SK-N-SH treated with all-trans-retinoic acid at 6 μM for 48 hours (cell line): ENCODE results near the gene GPR137C.

Experiments used
- ARNTL ChIP-seq: fragments of 450-650 bp; formaldehyde crosslinking; IDR thresholded peaks from 2 replicates; pipeline ENCODE4 v1.5.0; 2020; ENCODE audit warnings: low read depth, mild to moderate bottlenecking, moderate library complexity, borderline replicate concordance
- CSRNP3 ChIP-seq: fragments of 250-450 bp; sonication (Bioruptor Pico); IDR thresholded peaks from 2 replicates; pipeline ENCODE4 v1.5.1; 2021; ENCODE audit warnings: mild to moderate bottlenecking, moderate library complexity
- ESRRG ChIP-seq: fragments of 250-450 bp; sonication (Bioruptor Pico); IDR thresholded peaks from 2 replicates; pipeline ENCODE4 v1.6.1; 2021; ENCODE audit warnings: mild to moderate bottlenecking
- GLIS3 ChIP-seq: fragments of 250-450 bp; sonication (Bioruptor Pico); IDR thresholded peaks from 2 replicates; pipeline ENCODE4 v1.5.0; 2020; ENCODE audit warnings: mild to moderate bottlenecking, moderate library complexity
- SNAI2 ChIP-seq: fragments of 250-450 bp; sonication (Bioruptor Pico); IDR thresholded peaks from 2 replicates; pipeline ENCODE4 v1.5.0; 2020; ENCODE audit warnings: mild to moderate bottlenecking, moderate library complexity
- TOX ChIP-seq: fragments of 250-450 bp; sonication (Bioruptor Pico); IDR thresholded peaks from 2 replicates; pipeline ENCODE4 v1.8.0; 2021; ENCODE audit warnings: mild to moderate bottlenecking, moderate library complexity, borderline replicate concordance
- ZFP30 ChIP-seq: fragments of 450-650 bp; formaldehyde crosslinking; IDR thresholded peaks from 2 replicates; pipeline ENCODE4 v1.5.0; 2022; ENCODE audit warnings: mild to moderate bottlenecking, moderate library complexity
- TF ChIP-seq, protein P1 (sequence below): fragments of 250-450 bp; sonication (Bioruptor Pico); IDR thresholded peaks from 2 replicates; pipeline ENCODE4 v1.5.1; 2020; ENCODE audit warnings: low read depth, mild to moderate bottlenecking, moderate library complexity
- TF ChIP-seq, protein P2 (sequence below): fragments of 250-450 bp; sonication (Bioruptor Pico); IDR thresholded peaks from 2 replicates; pipeline ENCODE4 v1.8.0; 2020; ENCODE audit warnings: mild to moderate bottlenecking, moderate library complexity, borderline replicate concordance

DNA sequence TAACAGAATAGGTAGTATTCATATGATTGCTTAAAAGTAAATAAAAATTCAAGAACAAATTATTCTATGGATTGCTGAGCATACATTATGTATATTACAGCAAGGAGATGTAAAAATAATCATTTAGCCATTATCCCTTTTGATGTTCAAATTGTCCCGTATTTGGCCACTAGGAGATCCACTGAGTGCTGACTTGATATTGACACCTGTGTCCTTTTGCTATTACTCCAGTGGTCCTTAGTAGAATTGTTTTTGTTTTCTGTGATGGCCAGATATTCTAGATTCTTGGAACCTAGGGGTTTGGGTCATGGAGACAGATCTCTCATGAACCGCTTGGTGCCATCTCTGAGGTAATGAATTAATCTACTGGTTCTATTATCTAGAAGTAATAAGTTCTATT lies 126.0 kb downstream of the GPR137C start:
- TF ChIP-seq ESRRG, result no peak
- TF ChIP-seq, protein P1, sequence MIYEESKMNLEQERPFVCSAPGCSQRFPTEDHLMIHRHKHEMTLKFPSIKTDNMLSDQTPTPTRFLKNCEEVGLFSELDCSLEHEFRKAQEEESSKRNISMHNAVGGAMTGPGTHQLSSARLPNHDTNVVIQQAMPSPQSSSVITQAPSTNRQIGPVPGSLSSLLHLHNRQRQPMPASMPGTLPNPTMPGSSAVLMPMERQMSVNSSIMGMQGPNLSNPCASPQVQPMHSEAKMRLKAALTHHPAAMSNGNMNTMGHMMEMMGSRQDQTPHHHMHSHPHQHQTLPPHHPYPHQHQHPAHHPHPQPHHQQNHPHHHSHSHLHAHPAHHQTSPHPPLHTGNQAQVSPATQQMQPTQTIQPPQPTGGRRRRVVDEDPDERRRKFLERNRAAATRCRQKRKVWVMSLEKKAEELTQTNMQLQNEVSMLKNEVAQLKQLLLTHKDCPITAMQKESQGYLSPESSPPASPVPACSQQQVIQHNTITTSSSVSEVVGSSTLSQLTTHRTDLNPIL (CRISPR knock-in tag), result no peak
- TF ChIP-seq GLIS3 (CRISPR knock-in tag), result no peak
- no peak for TF ChIP-seq CSRNP3 (CRISPR knock-in tag)
- TF ChIP-seq, protein P2, sequence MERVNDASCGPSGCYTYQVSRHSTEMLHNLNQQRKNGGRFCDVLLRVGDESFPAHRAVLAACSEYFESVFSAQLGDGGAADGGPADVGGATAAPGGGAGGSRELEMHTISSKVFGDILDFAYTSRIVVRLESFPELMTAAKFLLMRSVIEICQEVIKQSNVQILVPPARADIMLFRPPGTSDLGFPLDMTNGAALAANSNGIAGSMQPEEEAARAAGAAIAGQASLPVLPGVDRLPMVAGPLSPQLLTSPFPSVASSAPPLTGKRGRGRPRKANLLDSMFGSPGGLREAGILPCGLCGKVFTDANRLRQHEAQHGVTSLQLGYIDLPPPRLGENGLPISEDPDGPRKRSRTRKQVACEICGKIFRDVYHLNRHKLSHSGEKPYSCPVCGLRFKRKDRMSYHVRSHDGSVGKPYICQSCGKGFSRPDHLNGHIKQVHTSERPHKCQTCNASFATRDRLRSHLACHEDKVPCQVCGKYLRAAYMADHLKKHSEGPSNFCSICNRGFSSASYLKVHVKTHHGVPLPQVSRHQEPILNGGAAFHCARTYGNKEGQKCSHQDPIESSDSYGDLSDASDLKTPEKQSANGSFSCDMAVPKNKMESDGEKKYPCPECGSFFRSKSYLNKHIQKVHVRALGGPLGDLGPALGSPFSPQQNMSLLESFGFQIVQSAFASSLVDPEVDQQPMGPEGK (CRISPR knock-in tag), result no peak
- no peak for TF ChIP-seq ZFP30 (CRISPR knock-in tag)
- TF ChIP-seq ARNTL (CRISPR knock-in tag), result no peak
- TF ChIP-seq SNAI2 (CRISPR knock-in tag), result no peak
- no peak for TF ChIP-seq TOX (CRISPR knock-in tag)
